Measurements from ENCODE around the gene PLCD3.

Gene PLCD3

DNA sequence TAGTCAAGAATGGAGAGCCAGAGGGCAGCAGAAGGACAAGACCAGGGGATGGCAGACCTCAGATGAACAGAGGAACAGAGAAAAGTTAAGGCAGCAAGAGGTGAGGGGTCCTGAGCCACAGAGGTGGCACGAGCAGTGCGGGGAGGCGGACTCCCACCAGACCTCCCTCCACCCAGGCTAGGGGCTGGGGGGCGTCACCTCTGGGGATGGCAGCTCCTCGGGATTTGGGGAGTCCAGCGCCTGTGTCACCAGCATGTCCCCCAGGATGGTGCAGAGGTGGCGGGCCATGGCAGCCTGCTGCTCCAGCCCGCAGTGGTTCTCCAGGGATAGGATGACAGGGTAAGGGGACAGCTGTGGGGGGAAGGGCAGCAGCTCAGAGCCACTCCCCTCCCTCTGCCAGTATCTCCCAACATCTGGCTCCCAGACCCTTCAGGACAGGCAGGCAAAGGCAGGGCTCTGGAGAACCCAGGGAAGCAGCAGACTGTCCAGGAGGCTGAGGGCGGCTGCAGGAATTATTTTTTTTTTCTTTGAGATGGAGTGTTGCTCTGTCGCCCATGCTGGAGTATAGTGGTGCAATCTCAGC, 15.8 kb downstream of the PLCD3 start:
- DNase-seq: no peak

DNA sequence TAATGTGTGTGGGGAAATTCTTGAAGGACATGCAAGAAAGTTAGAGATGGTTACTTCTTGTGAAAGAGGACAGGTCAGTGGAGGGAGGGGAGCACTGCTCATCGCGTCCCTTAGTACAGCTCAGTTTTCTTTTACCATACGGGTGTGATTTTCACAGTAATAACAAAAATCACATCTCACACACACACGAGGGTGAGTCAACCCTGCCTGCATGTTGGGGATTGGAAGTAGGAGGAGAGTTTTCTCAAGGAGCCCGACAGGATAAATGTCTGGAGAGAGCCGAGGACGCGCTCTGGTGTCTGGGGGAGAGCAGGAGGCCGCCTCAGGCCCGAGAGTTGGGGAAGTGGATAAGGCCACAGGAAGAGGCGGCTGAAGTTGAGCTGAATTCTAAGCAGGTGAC, 16.4 kb downstream of the PLCD3 start:
- no peak for DNase-seq

DNA sequence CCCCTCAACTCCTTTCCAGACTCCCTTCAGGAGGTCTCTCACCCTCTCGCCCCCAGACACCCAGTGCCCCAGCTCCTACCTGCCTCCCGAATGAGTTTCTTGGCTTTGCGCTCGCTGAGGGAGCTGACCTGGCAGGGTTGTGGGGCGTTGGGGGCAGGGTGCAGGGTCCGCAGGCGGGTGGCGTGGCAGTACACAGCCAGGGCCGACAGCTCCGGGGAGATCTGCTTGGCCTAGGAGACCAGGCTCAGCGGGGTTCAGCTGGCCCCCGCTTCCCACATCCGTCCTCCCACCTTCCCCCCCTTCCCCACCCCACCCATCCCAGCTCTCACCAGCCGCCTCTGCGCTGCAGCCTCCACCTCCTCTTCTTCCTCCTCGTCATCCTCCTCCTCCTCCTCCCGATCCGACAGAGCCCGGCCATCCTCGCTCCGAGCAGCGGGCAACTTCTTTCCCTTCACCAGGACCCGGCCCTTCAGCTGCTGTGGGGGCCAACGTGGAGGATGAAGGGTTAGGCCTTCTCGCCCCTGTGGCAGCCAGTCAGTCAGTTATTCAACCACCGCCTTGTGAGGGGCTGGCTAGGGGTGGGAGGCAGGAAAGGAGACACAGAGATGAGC, 17.2 kb downstream of the PLCD3 start:
- DNase-seq: no peak

- DNase-seq: no peak
Measured at GRCh38 chr17:45114117-45114932, 18.0 kb downstream of the PLCD3 start.

DNA sequence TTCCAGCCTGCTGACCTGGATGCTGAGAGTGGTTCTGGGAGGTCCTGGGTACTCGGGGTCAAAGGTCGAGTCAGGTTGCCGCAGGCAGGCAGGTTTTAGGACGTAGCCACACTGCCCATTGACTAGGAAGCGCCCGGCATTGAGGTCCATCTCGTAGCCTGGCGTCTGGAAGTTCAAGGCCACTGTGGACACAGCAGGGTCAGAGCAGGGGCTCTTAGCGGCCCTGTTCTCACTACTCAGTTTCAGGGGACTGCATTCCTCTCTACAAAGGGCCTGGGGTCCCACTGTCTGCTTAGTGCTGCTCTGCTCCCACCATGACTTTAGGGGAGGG, 18.9 kb downstream of the PLCD3 start:
- DNase-seq: no peak

- DNase-seq: no peak
Measured at GRCh38 chr17:45112559-45113423, 19.5 kb downstream of the PLCD3 start.

DNA sequence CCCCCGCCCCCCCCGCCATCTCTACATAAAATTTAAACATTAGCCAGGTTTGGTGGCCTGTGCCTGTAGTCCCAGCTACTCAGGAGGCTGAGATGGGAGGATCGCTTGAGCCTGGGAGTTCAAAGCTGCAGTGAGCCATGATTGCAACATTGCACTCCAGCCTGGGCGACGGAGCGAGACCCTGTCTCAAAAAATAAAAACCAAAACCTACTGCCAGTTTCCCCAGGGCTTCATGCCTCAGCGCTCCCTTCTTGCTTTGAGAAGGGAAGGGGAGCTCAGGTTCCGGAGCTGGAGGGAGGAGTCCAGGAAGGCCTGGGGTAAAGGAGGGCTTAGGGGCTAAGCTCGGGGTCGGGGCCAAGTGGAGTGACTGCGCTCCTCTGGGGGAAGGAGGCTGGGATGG, 20.5 kb downstream of the PLCD3 start:
- no peak for DNase-seq

DNA sequence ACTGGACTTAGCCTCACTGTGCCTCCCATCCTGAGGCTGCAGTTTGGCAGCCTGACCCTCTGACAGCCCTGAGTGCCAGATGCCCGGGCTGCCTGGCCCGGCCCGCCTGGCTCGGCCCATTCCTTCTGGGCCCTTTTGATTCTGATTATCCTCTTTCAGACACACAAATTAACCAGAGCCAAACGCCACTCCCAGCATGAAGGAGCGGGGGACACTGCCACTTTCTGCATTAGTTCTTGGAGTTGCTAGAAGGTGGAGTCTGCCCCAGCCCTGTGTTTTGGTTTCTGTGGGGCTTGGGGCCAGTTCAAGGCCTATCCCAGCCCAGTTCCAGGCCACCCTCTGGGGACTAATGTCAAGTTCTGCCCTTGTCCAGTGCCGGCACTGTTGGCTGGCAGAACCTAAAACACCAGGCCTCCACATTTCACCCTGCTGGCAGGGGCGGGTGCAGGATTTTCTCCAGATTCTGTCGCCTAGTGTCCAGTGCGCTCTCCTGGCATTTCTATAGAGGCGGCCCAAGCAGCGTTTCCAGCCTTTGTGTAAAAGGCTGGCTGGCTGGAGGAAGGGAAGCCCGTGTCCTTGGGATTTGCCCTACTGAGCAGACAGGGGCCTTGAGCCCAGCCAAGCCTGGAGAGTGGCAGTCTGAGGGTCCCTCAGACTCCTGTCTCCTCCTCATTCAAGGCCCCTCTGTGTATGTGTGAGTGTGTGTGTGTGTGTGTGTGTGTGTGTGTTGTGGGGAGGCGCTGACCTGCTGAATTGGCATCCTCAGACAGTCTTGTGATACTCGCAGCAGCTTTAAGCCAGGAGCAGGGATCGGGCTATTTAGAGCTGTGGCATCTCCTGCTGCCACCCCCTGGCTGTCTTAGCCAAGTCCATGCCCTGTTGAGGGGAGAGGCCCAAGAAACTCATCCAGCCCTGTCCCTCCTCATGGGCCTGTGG, 21.4 kb downstream of the PLCD3 start:
- no peak for DNase-seq

DNA sequence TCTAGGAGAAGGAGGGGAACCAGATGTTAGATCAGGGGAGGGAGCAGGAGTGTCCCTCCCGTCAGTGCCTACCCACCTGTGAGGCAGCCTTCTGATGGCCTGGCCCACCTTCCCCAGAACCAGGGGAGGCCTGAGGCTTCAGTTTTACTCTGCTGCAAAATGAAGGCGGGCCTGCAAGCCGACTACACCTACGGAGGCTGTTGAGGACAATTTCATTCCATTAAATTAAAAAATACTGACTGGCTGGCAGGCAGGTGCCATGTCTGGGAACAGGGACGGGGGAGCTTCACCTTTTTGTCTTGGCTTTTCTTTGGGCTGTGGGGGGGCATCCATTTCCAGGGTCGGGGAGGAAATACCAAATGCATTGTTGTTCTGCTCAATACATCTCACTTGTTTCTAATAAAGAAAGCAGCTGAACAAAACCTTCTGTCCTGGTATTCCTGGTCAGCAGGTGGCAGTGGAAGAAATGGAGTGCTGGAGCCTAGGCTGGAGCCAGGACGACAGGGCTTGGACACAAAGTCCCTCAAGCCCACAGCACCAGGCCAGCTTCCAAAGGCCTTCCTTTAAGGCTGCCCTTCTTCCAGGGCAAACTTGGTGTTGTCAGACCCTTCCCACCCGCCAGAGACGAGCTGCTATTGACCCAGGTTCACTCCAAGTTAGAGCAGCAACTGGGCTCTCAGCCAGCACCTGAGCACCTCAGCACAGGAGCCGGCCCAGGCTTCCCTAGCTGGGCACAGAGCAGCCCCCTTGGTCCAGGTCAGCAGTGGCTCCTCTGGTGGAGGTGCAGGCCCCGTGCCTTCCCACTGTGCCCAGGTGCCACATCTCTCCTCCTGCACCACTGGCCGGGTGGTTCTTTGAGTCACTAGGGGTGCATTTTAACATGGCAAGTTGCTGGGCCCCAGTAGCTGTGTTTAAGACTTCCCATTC, 23.5 kb downstream of the PLCD3 start:
- peak; percentile 27 for DNase-seq

- peak; percentile 22 for DNase-seq
Measured at GRCh38 chr17:45108051-45108450, 24.3 kb downstream of the PLCD3 start.

GRCh38 chr17:45107293-45108010, 24.9 kb downstream of the PLCD3 start:
- peak; percentile 32 for DNase-seq

- no peak for DNase-seq
Measured at GRCh38 chr17:45106582-45106981, 25.7 kb downstream of the PLCD3 start.

DNA sequence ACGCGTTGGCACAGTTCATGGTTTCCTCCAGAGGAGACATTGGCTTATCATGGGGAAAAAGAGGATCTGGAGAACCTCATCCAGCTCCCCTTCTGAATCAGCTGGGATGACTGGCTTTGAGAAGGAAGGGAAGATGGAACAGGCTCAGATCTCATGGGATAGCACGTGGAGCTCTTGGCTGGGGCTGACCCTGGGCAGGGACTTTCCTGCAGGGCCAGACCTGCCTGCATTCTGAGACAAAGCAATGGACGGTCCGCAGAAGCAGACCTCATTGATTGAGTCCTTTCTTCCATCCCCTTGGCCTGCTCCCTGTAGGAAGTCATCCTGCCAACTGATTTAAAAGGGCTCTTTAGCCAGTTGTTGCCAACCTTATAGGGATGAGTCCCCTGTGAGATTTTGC, 26.2 kb downstream of the PLCD3 start:
- peak; percentile 23 for DNase-seq

- DNase-seq: no peak
Measured at GRCh38 chr17:45104907-45105624, 27.2 kb downstream of the PLCD3 start.

DNA sequence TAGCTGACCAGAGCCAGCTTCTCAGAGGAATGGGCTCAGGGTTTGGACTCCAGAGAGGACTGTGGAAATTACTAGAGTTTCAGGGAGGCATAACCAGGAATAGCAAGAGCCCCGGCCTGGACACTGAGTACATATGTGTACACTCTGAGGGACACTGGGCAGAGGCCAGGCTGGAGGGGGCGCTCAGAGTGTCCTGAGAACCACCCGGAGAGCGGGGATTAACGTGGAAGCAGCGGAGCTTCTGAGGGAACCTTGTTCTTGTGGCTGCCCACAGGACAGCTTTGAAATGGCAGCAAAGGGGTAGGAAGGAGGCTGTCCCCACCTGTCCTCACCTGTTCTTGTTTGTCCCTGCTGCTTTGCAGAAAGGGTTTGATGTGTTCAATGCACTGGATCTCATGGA, 27.8 kb downstream of the PLCD3 start:
- DNase-seq: no peak

GRCh38 chr17:45104029-45104428, 28.3 kb downstream of the PLCD3 start:
- DNase-seq: no peak

- no peak for DNase-seq
Measured at GRCh38 chr17:45103269-45103795, 29.0 kb downstream of the PLCD3 start.

GRCh38 chr17:45102856-45103255, 29.5 kb downstream of the PLCD3 start:
- DNase-seq: no peak

Data from left hindlimb (tissue), 1 donor.